Breast epithelium (tissue), 4 donors: ENCODE results near the gene MXRA8. TPM values are rescaled to one million over a fixed set of nuclear protein-coding genes. Genes with fewer than 3 reads are reported as not detected.

Experiments
- DNase-seq, 2 donors: peaks; one replicate each; pipeline ENCODE4 v3.0.0-alpha.2; 2019; ENCODE audit warnings: low spot score in 2 of 2
- H3K27ac ChIP-seq, 2 donors: fragments of 200-600 bp; sonication (generic) in 1 of 2; one replicate each; pipeline ENCODE4 v1.5.1; 2016 to 2019; ENCODE audit warnings: mild to moderate bottlenecking in 1 of 2
- H3K27me3 ChIP-seq, 2 donors: fragments of 200-600 bp; sonication (generic) in 1 of 2; one replicate each; pipeline versions ENCODE4 v1.5.1 to v1.6.0; 2017 to 2019; ENCODE audit warnings: control low read depth in 1 of 2, mild to moderate bottlenecking in 1 of 2
- H3K36me3 ChIP-seq: fragments of 200-600 bp; one replicate; pipeline ENCODE4 v1.5.1; 2019
- H3K4me1 ChIP-seq, 2 donors: fragments of 200-600 bp; sonication (generic); one replicate each; pipeline ENCODE4 v1.5.1; 2016 to 2019; ENCODE audit warnings: control low read depth in 1 of 2
- H3K4me3 ChIP-seq, 3 donors: fragments of 200-600 bp; sonication (generic); 1 replicate in 2 of 3; 2 replicates in 1 of 3; pipeline ENCODE4 v1.5.1; 2016 to 2019; ENCODE audit warnings: mild to moderate bottlenecking in 3 of 3, moderate library complexity in 2 of 3
- H3K9me3 ChIP-seq, 2 donors: fragments of 200-600 bp; sonication (generic) in 1 of 2; one replicate each; pipeline ENCODE4 v1.5.1; 2016 to 2019; ENCODE audit warnings: control low read depth in 1 of 2
- CTCF ChIP-seq, 3 donors: fragments of 450-650 bp; IDR thresholded peaks; one replicate each; pipeline ENCODE4 v1.5.1; 2016 to 2017; ENCODE audit warnings: antibody characterized with exemption in 3 of 3, mild to moderate bottlenecking in 3 of 3, moderate library complexity in 3 of 3
- POLR2A ChIP-seq: fragments of 450-650 bp; IDR thresholded peaks from one replicate; pipeline ENCODE4 v1.6.1; 2016; ENCODE audit warnings: antibody characterized with exemption, mild to moderate bottlenecking, moderate library complexity
- POLR2AphosphoS5 ChIP-seq, 3 donors: sonication (generic); formaldehyde crosslinking; IDR thresholded peaks; one replicate each; pipeline ENCODE4 v1.6.1; 2017; ENCODE audit warnings: antibody characterized with exemption in 3 of 3
- intact Hi-C: fragments of 100-400 bp; cut with DNase I; formaldehyde crosslinking; loops from one replicate; pipeline ENCODE4 v1.15.1; 2023; ENCODE audit warnings: low total_unique reads
- total RNA-seq, 3 donors: library from RNA; depleted of rRNA; stranded (reverse); fragments of >200 nt; gene quantifications; one replicate each; pipeline ENCODE4 v1.1.0, GENCODE V29; 2016

Gene MXRA8
- total RNA-seq, 3 donors from 2014 or later, result 93.4 to 308 (median 99.8) TPM

GRCh38 chr1:1352786-1353388 lies 5.5 kb downstream of the MXRA8 start:
- H3K9me3 ChIP-seq, result no peaks in the 10 kb centered on the region
- peak overlapping the region in 1 of 3 donors; percentile 76 for H3K4me3 ChIP-seq
- H3K4me1 ChIP-seq, result peaks cover 6 to 10% of the 10 kb centered on the region in 2 donors
- H3K27ac ChIP-seq, result peak overlapping the region; percentile 33 to 98
- no peak for DNase-seq
- H3K36me3 ChIP-seq, result no peaks in the 10 kb centered on the region
- H3K27me3 ChIP-seq, result no peaks in the 10 kb centered on the region
- no peak for TF ChIP-seq POLR2A
- no peak for TF ChIP-seq POLR2AphosphoS5 (IDR thresholded peaks at IDR 0.05)
- no peak for TF ChIP-seq CTCF (IDR thresholded peaks at IDR 0.05)
- intact Hi-C loops, result no loop called here

GRCh38 chr1:1351511-1352427 lies 6.6 kb downstream of the MXRA8 start:
- H3K9me3 ChIP-seq, result no peaks in the 10 kb centered on the region
- H3K4me3 ChIP-seq, result peak overlapping the region in 1 of 3 donors; percentile 29
- intact Hi-C loops, result loop anchor here (1.0 kb wide), 1 partner anchor 26 kb away; no protein-coding TSS in a partner anchor
- DNase-seq, result no peak
- peak overlapping the region; percentile 68 to 98 for H3K27ac ChIP-seq
- H3K36me3 ChIP-seq, result no peaks in the 10 kb centered on the region
- no peaks in the 10 kb centered on the region for H3K27me3 ChIP-seq
- H3K4me1 ChIP-seq, result peaks cover 12 to 18% of the 10 kb centered on the region in 2 donors
- TF ChIP-seq POLR2A (no peak), CTCF (IDR thresholded peaks at IDR 0.05) (no peak), POLR2AphosphoS5 (IDR thresholded peaks at IDR 0.05) (no peak)

- H3K4me1 ChIP-seq, result peaks cover 18 to 32% of the 10 kb centered on the region in 2 donors
- H3K27me3 ChIP-seq, result no peaks in the 10 kb centered on the region
- H3K4me3 ChIP-seq, result peak within 1 kb of the TSS; percentile 65 to 99 (median 76)
- TF ChIP-seq POLR2AphosphoS5 (IDR thresholded peaks at IDR 0.05), result peak in 2 of 3 donors; percentile 11 to 16
- no peak for TF ChIP-seq POLR2A
- peak in 2 of 3 donors; percentile 40 to 52 for TF ChIP-seq CTCF (IDR thresholded peaks at IDR 0.05)
- peak within 1 kb of the TSS; percentile 85 to 89 for H3K27ac ChIP-seq
- H3K9me3 ChIP-seq, result no peaks in the 10 kb centered on the region
- no peaks in the 10 kb centered on the region for H3K36me3 ChIP-seq
- peak in 1 of 2 donors; percentile 51 for DNase-seq
- intact Hi-C loops, result no loop called here
Measured at GRCh38 chr1:1349256-1350012, 8.9 kb downstream of the MXRA8 start, which contains the start of gene DVL1. Gene DVL1 (minus strand): TSS chr1:1349418. CDS start chr1:1349065, 353 bp downstream.

- TF ChIP-seq POLR2A, result no peak
- TF ChIP-seq POLR2AphosphoS5 (IDR thresholded peaks at IDR 0.05), result peak in 1 of 3 donors; percentile 9
Measured at GRCh38 chr1:1348420-1349255, 9.7 kb downstream of the MXRA8 start.

More at GRCh38 chr1:1348420-1349255, 9.7 kb downstream of the MXRA8 start:
- no peaks in the 10 kb centered on the region for H3K36me3 ChIP-seq
- peak overlapping the region; percentile 65 to 99 (median 76) for H3K4me3 ChIP-seq
- intact Hi-C loops, result no loop called here
- H3K27ac ChIP-seq, result peak overlapping the region; percentile 65 to 89
- peak in 1 of 2 donors; percentile 56 for DNase-seq
- peaks cover 18 to 32% of the 10 kb centered on the region in 2 donors for H3K4me1 ChIP-seq
- no peaks in the 10 kb centered on the region for H3K27me3 ChIP-seq
- H3K9me3 ChIP-seq, result no peaks in the 10 kb centered on the region
